ENCODE data around the gene RARA.

DNA sequence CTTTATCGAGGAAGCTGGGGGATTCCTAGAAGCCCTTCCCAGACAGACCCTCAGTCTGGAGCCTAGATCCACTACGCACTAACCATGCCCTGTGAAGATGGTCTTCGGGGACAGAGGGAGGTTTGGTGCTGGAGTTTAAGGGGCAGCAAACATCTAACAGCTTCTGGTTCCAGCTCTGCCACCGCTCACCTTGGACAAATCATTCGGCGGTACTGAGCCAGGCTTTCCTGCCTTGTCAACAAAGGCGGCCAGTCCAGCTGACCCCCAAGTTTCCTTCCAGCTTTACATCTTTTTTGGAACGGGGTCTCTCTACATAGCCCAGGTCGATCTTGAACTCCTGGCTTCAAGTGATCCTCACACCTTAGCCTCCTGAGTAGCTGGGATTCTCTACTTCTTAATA is 55.9 kb downstream of the RARA start:
- no peak for TF ChIP-seq POLR2A (IDR thresholded peaks at IDR 0.05)
- TF ChIP-seq, protein P1, sequence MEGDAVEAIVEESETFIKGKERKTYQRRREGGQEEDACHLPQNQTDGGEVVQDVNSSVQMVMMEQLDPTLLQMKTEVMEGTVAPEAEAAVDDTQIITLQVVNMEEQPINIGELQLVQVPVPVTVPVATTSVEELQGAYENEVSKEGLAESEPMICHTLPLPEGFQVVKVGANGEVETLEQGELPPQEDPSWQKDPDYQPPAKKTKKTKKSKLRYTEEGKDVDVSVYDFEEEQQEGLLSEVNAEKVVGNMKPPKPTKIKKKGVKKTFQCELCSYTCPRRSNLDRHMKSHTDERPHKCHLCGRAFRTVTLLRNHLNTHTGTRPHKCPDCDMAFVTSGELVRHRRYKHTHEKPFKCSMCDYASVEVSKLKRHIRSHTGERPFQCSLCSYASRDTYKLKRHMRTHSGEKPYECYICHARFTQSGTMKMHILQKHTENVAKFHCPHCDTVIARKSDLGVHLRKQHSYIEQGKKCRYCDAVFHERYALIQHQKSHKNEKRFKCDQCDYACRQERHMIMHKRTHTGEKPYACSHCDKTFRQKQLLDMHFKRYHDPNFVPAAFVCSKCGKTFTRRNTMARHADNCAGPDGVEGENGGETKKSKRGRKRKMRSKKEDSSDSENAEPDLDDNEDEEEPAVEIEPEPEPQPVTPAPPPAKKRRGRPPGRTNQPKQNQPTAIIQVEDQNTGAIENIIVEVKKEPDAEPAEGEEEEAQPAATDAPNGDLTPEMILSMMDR (IDR thresholded peaks at IDR 0.05), result no peak

All from right lobe of liver (tissue), 4 donors.